Choroid plexus epithelial cell (primary cell): Measurements from ENCODE around the gene FCER2.
A peak's percentile ranks its signal among the peaks of the same experiment; 100 is the strongest.

Experiments used
- DNase-seq: peaks from one replicate; pipeline ENCODE4 v3.0.0-alpha.2; 2010; ENCODE audit warnings: low read depth
- H3K4me3 ChIP-seq: 2 replicates; pipeline ENCODE4 v1.5.1; 2011; ENCODE audit warnings: low read depth, mild to moderate bottlenecking, control low read depth, low read length, moderate library complexity
- TF ChIP-seq, protein P1 (sequence below): conservative IDR thresholded peaks from 2 replicates; pipeline ENCODE4 v1.5.1; 2011; ENCODE audit warnings: low read depth, mild to moderate bottlenecking, control low read depth, inconsistent platforms, low read length, moderate library complexity

The FCER2 gene

DNA sequence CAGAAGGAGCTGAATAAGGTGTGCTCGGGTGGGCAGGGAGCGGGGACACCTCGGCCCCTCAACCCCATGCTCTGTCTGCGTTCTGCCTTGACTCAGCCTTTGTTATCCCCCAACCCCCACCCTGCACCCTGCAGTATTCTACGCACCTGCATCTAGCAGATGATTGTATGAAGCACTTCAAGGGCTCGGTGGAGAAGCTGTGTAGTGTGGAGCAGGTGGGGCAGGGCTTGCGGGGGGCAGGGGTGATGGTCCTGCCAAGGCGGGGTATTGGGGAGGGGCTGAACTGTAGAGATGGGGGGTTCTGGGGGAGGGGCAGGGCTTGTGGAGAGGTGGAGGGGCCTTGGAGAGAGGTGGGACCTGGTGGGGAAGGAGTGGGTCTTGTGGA is 58.9 kb downstream of the FCER2 start:
- H3K4me3 ChIP-seq: no peak overlapping the region
- TF ChIP-seq, protein P1, sequence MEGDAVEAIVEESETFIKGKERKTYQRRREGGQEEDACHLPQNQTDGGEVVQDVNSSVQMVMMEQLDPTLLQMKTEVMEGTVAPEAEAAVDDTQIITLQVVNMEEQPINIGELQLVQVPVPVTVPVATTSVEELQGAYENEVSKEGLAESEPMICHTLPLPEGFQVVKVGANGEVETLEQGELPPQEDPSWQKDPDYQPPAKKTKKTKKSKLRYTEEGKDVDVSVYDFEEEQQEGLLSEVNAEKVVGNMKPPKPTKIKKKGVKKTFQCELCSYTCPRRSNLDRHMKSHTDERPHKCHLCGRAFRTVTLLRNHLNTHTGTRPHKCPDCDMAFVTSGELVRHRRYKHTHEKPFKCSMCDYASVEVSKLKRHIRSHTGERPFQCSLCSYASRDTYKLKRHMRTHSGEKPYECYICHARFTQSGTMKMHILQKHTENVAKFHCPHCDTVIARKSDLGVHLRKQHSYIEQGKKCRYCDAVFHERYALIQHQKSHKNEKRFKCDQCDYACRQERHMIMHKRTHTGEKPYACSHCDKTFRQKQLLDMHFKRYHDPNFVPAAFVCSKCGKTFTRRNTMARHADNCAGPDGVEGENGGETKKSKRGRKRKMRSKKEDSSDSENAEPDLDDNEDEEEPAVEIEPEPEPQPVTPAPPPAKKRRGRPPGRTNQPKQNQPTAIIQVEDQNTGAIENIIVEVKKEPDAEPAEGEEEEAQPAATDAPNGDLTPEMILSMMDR: no peak
- DNase-seq: no peak

DNA sequence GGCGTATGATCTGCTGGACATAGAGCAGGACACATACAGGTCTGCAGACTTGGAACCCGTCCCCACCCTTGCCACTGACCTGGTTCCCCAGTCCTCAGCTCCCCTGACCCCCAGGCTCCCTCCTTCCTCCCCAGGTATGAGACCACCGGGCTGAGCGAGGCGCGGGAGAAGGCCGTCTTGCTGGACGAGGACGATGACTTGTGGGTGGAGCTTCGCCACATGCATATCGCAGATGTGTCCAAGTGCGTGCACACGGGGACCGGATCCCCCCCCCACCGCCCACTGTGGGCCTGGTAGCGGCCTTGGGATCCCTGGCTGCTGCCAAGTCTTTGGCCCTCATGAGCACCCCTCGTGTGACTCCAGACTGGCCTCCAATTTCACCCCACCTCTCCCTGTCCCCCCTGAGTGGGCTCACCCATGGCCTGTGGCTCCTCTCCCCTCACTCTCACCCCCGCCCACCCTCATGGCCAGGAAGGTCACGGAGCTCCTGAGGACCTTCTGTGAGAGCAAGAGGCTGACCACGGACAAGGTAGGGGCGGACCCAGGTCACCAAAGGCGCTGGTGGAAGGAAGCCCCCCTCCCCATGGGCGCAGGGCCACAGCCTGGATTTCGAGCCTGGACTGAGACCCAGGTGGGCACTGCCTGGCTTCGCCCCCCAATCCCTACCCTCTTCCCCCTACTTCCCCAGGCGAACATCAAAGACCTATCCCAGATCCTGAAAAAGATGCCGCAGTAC is 59.5 kb downstream of the FCER2 start:
- DNase-seq: no peak
- H3K4me3 ChIP-seq: no peak overlapping the region
- TF ChIP-seq, protein P1: no peak

DNA sequence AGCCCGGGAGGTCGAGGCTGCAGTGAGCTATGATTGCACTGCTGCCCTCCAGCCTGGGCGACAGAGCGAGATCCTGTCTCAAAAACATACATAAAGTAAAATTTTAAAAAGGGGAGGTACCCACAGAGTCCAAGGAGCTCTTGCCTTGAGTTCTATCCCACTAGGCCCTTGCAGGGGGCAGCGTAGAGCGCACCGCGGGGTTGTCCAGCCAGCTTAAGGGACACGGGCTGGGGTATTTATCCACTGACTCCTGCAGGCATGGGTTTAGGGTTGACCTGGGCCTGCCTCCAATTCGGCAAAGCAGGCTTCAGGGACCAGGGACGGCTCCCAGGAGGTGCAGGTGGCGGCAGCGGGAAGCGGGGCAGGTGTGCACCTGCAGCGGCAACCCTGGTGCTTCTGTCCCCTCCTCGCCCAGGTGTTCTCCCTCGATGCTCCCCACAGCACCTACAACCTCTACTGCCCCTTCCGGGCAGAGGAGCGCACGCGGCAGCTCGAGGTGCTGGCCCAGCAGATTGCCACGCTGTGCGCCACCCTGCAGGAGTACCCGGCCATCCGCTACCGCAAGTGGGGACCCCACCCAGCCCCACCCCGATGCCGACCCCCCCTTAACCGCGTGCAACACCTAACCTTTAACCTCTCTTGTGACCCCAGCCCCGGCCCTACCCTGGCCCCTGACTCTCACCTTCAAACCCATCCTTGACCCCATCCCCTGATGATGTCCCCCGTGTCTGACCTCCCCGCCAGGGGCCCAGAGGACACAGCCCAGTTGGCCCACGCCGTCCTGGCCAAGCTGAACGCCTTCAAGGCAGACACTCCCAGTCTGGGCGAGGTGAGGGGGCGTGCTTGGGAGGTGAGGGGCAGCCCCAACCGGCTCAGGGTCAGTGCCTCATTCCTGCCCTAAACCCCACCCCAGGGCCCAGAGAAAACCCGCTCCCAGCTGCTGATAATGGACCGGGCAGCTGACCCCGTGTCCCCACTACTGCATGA is 60.3 kb downstream of the FCER2 start:
- no peak overlapping the region for H3K4me3 ChIP-seq
- DNase-seq: peak; percentile 12
- TF ChIP-seq, protein P1: peak; percentile 28

DNA sequence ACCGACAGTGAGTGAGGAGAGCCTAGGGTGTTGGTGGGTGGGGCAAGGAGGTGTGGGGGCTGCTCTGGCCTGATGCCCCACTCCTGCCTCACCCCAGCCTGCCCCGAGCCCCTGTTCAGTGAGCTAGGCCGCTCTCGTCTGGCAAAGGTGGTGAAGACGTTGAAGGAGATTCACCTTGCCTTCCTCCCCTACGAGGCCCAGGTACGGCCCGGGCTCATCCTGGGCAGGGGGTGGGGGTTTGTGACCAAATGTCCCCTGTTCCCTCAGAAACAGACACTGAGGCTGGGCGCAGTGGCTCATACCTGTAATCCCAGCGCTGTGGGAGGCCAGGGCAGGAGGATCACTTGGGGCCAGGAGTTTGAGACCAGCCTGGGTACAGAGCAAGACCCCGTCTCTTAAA is 61.1 kb downstream of the FCER2 start:
- TF ChIP-seq, protein P1: no peak
- H3K4me3 ChIP-seq: no peak overlapping the region
- no peak for DNase-seq

DNA sequence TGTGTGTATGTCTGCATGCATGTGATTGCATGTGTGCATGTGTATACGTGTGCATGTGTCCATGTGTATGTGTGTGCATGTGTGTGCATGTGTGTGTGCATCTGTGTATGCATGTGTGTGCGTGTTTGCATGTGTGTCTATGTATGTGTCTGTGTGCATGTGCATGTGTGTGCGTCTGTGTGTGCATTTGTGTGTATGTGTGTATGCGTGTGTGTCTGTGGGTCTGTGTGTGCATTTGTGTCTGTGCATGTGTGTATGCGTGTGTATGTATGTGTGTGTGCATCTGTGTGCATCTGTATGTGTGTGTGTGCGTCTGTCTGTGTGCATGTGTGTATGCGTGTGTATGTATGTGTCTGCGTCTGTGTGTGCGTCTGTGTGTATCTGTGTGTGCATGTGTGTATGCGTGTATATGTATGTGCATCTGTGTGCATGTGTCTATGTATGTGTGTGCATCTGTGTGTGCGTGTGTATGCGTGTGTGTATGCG is 62.0 kb downstream of the FCER2 start:
- DNase-seq: no peak
- TF ChIP-seq, protein P1: no peak
- no peak overlapping the region for H3K4me3 ChIP-seq

DNA sequence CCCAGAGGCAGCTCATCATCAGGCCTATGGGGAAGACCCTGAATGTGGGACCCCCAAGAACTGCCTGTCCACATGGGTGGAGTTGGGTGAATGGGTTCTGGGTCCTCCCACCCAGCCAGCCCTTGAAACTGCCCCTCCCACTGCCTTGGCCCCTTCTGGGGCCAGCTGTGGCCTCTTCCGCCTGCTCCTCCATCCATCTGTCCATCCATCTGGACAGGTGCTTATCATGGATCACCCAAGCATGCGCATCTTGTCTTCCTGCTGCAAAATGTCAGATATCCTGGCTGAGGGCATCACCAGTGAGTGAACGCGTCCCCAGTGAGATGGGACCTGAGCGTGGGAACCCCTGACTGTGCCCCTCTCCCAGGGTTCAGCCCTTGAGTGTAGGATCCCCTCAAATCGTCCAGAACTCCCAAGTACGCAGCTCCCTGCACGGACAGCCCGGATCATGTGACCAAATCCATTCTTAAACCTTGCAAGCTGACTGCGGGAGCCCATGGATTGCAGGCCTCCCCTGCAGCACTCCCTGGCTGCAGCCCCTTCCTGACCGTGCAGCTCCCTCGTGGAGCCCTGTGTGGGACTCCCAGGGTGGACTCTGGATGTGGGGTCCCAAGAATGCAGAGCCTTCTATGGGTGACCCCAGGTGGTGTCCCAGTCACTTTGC is 63.0 kb downstream of the FCER2 start:
- H3K4me3 ChIP-seq: no peak overlapping the region
- DNase-seq: no peak
- TF ChIP-seq, protein P1: no peak
